ENCODE data around the gene ANAPC7. TPM values are rescaled to one million over a fixed set of nuclear protein-coding genes. Genes with fewer than 3 reads are reported as not detected.
"Not testable (repeated sequence)": the region's sequence is repeated elsewhere in the genome, so short reads cannot be mapped to it uniquely, and the experiment has no call there.

ANAPC7 gene
- total RNA-seq, 1 donor from 2014 or later: 77.8 TPM

DNA sequence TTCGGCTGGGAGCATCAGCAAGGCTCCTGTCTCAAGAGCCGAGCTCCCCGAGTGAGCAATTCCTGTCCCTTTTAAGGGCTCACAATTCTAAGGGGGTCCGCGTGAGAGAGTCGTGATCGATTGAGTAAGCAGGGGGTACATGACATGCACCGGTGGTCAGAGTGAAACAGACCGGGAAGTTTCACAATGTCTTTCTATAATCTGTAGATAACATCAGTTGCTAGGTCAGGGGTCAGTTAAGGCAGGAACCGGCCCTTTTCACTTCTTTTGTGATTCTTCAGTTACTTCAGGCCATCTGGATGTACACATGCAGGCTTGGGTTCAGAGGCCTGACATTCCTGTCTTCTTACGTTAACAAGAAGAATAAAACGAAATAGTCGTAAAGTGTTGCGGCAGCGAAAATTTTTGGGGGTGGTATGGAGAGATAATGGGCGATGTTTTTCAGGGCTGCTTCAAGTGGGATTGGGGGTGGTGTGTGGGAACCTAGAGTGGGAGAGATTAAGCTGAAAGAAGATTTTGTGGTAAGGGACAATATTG, 1.7 kb upstream of the ANAPC7 start:
- H3K27ac Mint-ChIP-seq, H3K9me3 Mint-ChIP-seq: not testable (repeated sequence)

DNA sequence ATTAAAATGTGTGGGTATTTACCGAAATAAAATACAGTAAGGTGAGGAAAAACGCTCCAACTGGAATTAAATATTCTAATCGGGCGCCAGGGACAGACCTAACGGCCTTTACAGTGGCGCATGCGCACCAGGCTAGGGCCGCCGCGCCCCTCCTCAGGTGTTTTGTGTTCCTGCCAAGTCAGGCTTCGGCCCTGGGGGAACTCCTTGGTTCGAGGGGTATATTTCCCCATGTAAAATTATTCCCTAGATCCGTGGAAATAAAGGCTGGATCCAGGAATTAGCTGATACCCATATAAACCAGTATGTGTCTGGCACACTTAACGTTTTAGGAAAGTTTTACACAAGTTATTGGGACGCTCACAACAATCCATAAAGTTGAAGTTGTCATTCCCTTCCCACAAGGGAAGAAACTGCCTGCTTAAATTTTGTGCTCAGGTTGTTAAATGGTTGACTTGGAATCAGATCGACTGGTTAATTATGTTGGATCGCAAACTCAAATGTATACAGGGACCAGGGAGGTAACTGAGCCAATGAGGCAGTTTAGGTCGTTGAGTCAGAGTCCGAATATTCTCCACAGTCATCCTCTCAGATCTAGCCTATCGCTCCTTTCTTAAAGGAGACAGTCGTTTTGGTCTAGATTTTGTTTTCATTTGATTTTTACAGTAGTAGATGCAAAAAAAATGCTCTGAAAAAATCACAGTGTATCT, 621 bp upstream of the ANAPC7 start:
- Mint-ChIP-seq H3K36me3 (peaks cover 16% of the 10 kb centered on the region), H3K27me3 (peaks cover under 1% of the 10 kb centered on the region), H3K9me3 (no peaks in the 10 kb centered on the region), H3K4me1 (ENCODE audit: unreplicated experiment) (peaks cover 9% of the 10 kb centered on the region), H3K27ac (peak overlapping the region; percentile 100), H3K4me3 (peak overlapping the region; percentile 100)
- TF ChIP-seq CTCF (conservative IDR thresholded peaks at IDR 0.05): no peak
- peak; percentile 79 for DNase-seq (ENCODE audit: extremely low spot score, unreplicated experiment)

More for the DNA sequence above, 1.7 kb upstream of the ANAPC7 start:
- H3K4me3 Mint-ChIP-seq; DNase-seq (ENCODE audit: extremely low spot score, unreplicated experiment); H3K4me1 Mint-ChIP-seq (ENCODE audit: unreplicated experiment): not testable (repeated sequence)
- Mint-ChIP-seq H3K27me3 (peaks cover 10% of the 10 kb centered on the region), H3K36me3 (peaks cover 13% of the 10 kb centered on the region)

DNA sequence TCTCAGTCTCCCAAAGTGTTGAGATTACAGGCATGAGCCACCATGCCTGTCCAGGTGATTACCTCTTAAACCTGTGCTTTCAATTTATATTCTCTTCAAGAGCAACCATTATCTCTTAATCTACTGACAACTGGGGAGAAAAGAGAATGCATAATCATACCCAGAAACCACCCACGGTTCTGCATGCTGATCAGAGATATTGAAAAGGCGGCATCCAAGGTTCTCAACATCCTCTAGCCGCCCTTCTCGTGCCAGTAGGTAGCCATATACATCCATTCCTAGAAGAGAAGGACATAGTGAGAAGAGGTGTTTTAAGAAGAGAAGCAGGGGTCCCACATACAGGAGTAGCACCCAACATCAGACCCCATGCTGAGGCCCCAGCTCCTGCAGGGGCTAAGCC, 20.8 kb downstream of the ANAPC7 start:
- Mint-ChIP-seq H3K36me3 (peaks cover 37% of the 10 kb centered on the region), H3K27me3 (no peaks in the 10 kb centered on the region), H3K4me1 (ENCODE audit: unreplicated experiment) (no peaks in the 10 kb centered on the region), H3K9me3 (no peaks in the 10 kb centered on the region), H3K27ac (no peak overlapping the region), H3K4me3 (no peak overlapping the region)
- no peak for DNase-seq (ENCODE audit: extremely low spot score, unreplicated experiment)
- TF ChIP-seq CTCF (conservative IDR thresholded peaks at IDR 0.05): no peak

DNA sequence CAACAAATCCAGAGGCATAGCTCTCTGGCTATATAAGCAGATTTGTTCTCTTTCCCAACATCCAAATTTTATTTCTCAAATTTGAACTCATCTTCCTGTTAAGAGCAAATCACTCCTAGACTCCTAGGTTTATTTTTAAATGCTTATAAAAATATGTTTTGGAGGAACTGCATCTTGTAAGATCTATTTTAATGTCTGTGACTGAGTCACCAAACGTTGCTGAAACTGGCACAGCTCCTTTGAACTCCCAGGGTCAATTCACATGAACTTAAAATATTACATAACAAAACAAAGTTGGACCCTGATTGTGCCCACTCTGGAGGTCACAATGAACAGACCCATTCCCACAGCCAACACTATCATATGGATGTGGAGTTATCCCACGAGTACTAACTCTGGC, 23.9 kb downstream of the ANAPC7 start:
- TF ChIP-seq CTCF (conservative IDR thresholded peaks at IDR 0.05): no peak
- no peak for DNase-seq (ENCODE audit: extremely low spot score, unreplicated experiment)
- Mint-ChIP-seq H3K4me3 (no peak overlapping the region), H3K4me1 (ENCODE audit: unreplicated experiment) (no peaks in the 10 kb centered on the region), H3K36me3 (peaks cover 37% of the 10 kb centered on the region), H3K27me3 (no peaks in the 10 kb centered on the region), H3K27ac (no peak overlapping the region), H3K9me3 (no peaks in the 10 kb centered on the region)

GRCh38 chr12:110379197-110379596, 24.3 kb downstream of the ANAPC7 start:
- no peaks in the 10 kb centered on the region for H3K9me3 Mint-ChIP-seq
- no peak overlapping the region for H3K27ac Mint-ChIP-seq
- no peak overlapping the region for H3K4me3 Mint-ChIP-seq
- no peak for DNase-seq (ENCODE audit: extremely low spot score, unreplicated experiment)
- no peaks in the 10 kb centered on the region for H3K4me1 Mint-ChIP-seq (ENCODE audit: unreplicated experiment)
- H3K36me3 Mint-ChIP-seq: peaks cover 36% of the 10 kb centered on the region
- no peaks in the 10 kb centered on the region for H3K27me3 Mint-ChIP-seq
- TF ChIP-seq CTCF (conservative IDR thresholded peaks at IDR 0.05): no peak

- not testable (repeated sequence) for H3K4me1 Mint-ChIP-seq (ENCODE audit: unreplicated experiment); H3K27me3 Mint-ChIP-seq; H3K4me3 Mint-ChIP-seq; H3K27ac Mint-ChIP-seq; DNase-seq (ENCODE audit: extremely low spot score, unreplicated experiment); H3K9me3 Mint-ChIP-seq
- peaks cover 36% of the 10 kb centered on the region for H3K36me3 Mint-ChIP-seq
These were observed 25.2 kb downstream of the ANAPC7 start for GRCh38 chr12:110378131-110378790.
